Coronary artery (tissue), 2 donors: ENCODE measurements around the gene IGF2.

Experiments
- DNase-seq: peaks from one replicate; pipeline ENCODE4 v3.0.0-alpha.2; 2017; ENCODE audit warnings: low spot score
- H3K27ac ChIP-seq, 2 donors: fragments of 200-600 bp; sonication (generic); one replicate each; pipeline ENCODE4 v1.5.1; 2016 to 2019
- H3K4me3 ChIP-seq: fragments of 200-600 bp; sonication (generic); 2 replicates; pipeline ENCODE4 v1.5.1; 2016; ENCODE audit warnings: mild to moderate bottlenecking, moderate library complexity
- TF ChIP-seq, protein P1 (sequence below): fragments of 200-600 bp; sonication (generic); IDR thresholded peaks from one replicate; pipeline ENCODE4 v1.5.1; 2019; ENCODE audit warnings: antibody characterized with exemption

The IGF2 gene

DNA sequence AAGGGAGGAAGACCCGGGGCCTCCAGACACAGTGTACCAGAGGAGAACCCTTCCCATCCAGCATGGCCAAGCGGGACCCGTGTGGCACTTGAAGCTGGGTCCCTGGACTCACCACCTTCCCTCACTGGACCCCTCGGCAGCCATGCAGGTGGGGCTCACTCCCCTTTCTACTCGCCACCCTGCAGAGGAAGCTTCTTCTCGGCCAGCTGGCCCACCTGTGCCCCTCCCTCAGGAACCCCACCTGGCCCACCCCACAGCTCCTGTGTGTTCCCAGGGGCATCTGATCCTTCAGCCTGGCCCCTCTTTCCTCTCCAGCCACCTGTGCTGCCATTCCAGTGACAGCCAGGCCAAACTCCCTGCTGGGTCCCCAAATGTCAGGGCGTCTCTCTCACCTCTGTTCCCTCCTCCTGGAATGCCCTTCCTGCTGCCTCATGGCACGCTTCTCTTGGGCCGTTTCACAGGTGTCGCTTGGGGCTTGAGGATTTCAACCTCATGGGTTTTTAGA, 38.0 kb downstream of the IGF2 start:
- Histone ChIP-seq H3K4me3 (no peak overlapping the region), H3K27ac (no peak overlapping the region)
- no peak for DNase-seq
- TF ChIP-seq, protein P1, sequence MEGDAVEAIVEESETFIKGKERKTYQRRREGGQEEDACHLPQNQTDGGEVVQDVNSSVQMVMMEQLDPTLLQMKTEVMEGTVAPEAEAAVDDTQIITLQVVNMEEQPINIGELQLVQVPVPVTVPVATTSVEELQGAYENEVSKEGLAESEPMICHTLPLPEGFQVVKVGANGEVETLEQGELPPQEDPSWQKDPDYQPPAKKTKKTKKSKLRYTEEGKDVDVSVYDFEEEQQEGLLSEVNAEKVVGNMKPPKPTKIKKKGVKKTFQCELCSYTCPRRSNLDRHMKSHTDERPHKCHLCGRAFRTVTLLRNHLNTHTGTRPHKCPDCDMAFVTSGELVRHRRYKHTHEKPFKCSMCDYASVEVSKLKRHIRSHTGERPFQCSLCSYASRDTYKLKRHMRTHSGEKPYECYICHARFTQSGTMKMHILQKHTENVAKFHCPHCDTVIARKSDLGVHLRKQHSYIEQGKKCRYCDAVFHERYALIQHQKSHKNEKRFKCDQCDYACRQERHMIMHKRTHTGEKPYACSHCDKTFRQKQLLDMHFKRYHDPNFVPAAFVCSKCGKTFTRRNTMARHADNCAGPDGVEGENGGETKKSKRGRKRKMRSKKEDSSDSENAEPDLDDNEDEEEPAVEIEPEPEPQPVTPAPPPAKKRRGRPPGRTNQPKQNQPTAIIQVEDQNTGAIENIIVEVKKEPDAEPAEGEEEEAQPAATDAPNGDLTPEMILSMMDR = no peak

DNA sequence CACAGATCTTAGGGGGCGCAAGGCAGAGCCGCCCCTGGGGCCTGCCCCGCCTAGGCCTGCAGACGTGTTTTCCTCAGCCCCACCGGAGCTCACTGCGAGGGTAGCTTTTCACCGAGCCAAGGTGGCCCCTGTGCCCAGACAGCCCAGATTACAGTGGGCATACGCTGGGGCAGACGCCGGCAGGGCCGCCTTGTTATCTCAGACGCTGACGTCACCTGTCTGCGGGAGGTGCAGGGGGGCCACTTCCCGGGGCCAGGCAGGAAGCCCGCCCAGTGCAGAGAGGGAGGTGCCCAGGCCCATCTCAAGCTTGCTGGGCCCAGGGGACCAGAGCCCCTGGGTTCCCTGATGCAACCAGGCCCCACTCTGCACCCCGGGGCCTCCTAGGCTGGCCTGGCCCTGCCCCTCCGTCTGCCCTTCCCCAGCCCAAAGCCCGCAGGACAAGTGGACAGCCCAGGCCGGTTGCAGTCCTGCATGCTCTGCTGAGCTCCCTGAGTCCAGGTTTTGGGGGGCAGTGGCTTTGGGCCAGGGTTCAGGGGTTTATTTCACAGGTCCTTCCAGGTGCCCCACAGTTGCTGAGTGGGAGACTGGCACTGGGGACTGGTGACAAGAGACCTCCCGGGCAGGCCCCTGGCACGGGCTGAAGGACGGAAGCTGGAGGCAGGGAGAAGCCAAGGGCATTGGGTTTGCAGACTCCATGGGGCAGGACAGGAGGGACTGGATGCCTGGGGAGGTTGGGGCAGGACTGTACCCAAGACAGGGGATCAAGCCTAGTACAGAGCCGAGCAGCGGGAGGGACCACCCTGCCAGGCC, 38.6 kb downstream of the IGF2 start:
- TF ChIP-seq, protein P1 = no peak
- DNase-seq = no peak
- Histone ChIP-seq H3K4me3 (no peak overlapping the region), H3K27ac (peak overlapping the region in 1 of 2 donors; percentile 11)

DNA sequence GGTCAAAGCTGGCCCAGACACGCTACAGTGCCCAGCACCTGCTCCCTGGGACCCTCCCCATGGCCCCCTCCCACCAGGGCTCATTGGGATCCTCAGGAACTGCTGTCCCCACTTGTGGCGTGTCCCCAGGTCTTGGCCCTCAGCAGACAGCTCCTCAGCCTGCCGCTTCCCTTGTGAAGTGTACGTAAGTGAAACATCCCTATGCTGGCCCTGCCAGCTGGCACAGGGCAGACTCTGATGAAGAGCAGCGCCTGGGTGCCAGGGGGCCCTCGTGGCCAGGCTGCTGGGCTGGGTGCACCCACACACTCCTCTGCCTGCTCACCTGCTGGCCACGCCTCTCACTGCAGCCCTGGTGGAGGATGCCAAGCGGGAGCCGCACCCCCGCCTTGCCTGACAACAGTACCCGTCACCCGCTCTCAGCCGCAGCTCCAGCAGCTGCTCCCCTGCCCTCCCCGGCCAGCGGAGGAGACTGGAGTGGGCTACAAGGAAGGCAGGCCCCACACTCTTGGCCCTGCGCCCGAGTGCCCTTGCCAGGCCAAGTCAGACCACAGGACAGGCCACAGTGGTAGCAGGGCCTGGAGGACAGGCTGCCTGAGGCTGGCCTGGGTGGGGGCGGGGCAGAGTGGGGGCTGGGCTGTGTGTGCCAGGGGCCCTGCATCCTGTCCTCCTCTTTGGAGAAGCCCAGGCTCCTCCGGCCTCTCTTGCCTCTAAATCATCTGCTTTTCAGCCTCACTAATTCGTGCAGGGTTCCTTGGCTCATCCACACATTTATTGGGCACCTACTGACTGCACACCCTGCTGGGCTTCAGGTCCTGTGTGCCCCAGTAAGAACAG, 39.5 kb downstream of the IGF2 start:
- Histone ChIP-seq H3K4me3 (no peak overlapping the region), H3K27ac (peak overlapping the region in 1 of 2 donors; percentile 11)
- TF ChIP-seq, protein P1 = no peak
- DNase-seq = no peak

DNA sequence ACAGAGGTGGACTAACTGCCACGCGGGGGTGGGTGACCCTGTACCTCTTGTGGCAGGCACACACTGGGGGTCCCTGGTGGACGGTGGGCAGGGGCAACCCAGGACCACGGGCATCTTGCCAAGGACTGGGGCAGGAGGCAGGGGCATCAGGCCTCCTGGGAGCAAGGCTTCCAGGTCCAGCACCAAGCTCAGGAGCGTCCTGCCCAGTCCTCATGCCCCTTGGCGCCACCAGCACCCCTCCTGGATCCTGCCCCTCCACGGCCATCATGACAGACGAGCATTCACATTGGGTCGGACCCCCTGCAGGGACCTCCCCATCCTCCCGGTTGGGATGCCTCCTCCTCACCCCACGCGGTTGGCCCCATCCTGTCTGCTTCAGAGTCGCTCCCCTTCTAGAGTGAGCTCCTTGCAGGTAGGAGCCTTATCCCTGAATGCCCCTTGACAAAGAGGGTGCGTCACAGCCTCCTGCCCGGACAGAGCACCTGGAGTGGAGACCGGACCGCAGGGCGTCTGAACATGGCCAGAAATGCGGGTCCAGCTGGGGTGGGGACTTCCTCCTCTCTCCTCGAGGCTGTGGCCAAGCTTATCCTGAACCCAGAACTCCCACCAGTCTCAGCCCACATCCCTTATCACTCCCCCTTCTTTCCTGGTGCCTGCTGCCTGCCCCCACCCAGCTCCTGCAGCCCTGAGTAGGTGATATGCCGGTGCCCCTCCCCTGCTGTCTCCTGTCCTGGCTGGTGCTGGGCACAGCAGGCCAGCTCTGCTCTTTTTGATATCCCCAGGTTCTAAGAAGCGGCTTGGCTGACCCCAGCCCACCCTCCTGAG, 40.3 kb downstream of the IGF2 start:
- TF ChIP-seq, protein P1 = no peak
- Histone ChIP-seq H3K27ac (no peak overlapping the region), H3K4me3 (no peak overlapping the region)
- no peak for DNase-seq

DNA sequence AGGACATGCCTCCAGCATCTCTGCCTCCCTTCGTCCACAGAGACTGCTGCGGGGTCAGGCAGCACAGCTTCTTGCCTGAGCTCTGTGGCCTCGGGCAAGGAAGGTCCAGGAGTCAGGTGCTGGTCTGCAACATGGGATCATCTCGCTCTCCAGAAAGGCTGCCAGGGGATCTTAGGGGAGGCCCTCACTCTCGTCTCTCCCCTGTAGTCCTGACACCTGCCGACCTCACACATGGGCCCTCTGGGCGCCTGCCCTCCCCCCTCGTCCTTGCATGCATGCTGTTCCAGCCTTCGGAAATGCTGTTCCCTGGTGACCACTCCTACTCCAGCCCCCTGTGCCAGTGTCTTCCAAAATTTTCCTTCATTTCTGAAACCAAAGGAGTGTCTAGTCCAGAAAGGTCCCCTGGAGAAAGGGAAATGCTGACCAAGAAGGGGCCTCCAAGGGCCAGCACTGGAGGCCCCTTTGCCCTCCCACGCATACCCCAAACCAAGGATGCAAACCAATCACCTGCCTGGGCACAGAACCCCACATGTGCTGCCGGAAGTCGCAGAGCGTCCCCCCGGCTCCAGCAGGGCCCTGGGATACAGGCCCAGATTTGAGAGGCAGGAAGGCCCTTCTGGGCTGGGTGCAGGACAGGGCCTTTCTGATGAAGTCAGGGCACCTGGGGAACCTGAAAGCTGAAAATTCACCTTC, 41.0 kb downstream of the IGF2 start:
- Histone ChIP-seq H3K4me3 (no peak overlapping the region), H3K27ac (peak overlapping the region in 1 of 2 donors; percentile 75)
- TF ChIP-seq, protein P1 = no peak
- DNase-seq = no peak

DNA sequence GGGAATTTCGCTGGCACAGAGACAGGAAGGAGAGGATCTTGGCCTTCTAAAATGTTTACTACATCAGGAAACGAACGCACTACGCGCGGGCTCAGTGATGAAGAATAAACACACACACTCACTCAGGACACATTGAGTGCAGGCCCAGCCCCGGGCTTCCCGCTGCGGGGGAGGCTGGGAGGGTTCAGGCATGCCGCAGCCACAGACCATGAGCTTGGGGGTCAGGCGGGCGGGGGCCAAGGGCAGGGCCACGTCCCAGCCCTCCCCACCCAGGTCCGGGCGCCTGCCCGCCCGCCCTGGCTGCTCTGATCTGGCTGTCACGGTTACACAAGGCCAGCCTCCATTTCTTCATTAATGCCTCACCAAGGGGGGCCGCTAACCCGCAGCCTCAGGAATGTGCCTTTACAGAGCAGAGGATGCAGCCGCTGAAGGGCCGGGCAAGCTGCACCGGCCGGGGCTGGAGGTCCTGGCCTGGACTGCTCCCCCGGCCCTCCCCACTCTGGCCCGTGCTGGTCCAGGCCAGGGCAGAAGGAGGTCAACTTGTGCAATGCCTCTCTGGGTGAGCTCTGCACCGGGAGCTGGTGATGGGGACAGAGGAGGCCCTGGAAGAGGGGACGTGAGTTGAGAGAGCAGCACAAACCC, 41.7 kb downstream of the IGF2 start:
- DNase-seq = no peak
- H3K4me3 ChIP-seq = peak overlapping the region; percentile 31

More for the DNA sequence above, 41.7 kb downstream of the IGF2 start:
- TF ChIP-seq, protein P1 = no peak
- peak overlapping the region in 1 of 2 donors; percentile 75 for H3K27ac ChIP-seq
